LNCAP (cell line): ENCODE data around the gene POLD2.

Experiments
- CTCF ChIP-seq: fragments of 450-650 bp; IDR thresholded peaks from 2 replicates; pipeline ENCODE4 v1.5.1; 2017; ENCODE audit warnings: mild to moderate bottlenecking

Gene POLD2

GRCh38 chr7:44123190-44124003 lies at the start of gene POLD2:
Gene POLD2 (minus strand): TSS chr7:44123548. CDS start chr7:44122053, 1,495 bp downstream.
- no peak for TF ChIP-seq CTCF

GRCh38 chr7:44172803-44173424 lies 49.6 kb upstream of the POLD2 start:
- no peak for TF ChIP-seq CTCF

- TF ChIP-seq CTCF: no peak
These were observed 49.0 kb upstream of the POLD2 start for GRCh38 chr7:44172352-44172751.

- TF ChIP-seq CTCF: no peak
These were observed 44.6 kb upstream of the POLD2 start for GRCh38 chr7:44167920-44168319.

- no peak for TF ChIP-seq CTCF
These were observed 40.2 kb upstream of the POLD2 start for GRCh38 chr7:44163591-44163990.

- no peak for TF ChIP-seq CTCF
These were observed 39.5 kb upstream of the POLD2 start for GRCh38 chr7:44162785-44163395.

- TF ChIP-seq CTCF: no peak
These were observed 38.8 kb upstream of the POLD2 start for GRCh38 chr7:44162179-44162578.
